HG03060 (cell line): Measurements from ENCODE around the gene CCBE1.
"Not testable (repeated sequence)": the region's sequence is repeated elsewhere in the genome, so short reads cannot be mapped to it uniquely, and the experiment has no call there.

Experiments used
- ATAC-seq: cut with Tn5 transposase; IDR thresholded peaks from one replicate; pipeline ENCODE4 v1.9.1; 2021; ENCODE audit warnings: low read depth, moderate number of reproducible peaks; ENCODE audit not compliant: unreplicated experiment

Gene CCBE1

DNA sequence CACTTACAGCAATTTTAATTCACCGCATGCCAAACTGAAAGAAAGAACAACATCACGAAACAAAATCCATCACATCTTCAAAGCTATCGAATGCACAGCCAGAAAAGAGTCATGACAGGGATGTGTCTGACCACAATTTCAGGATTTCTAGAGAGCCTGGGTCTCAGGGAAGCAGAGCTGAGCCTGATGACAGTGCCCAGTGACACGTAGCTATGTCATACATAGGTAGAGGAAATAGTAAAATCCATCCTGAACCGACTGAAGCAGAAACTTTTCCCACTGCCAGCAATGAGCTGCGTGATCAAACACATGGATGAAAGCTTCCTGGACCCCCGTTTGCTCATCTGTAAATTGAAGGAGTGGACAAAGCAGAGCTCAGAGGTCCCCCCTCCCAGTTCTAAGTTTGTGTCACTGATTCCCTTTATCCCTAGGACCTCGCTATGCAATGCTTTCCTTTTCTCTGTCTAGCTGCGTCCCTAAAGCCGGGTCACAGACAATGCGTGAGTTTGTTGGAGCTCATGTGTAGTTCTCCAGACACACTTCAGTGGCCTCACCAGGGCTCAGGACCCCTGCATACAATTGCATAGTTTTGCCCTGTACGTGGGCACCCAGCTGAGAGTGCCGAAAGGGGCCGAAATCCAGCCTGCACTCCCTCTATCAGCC is 37.6 kb downstream of the CCBE1 start:
- ATAC-seq, result no peak

DNA sequence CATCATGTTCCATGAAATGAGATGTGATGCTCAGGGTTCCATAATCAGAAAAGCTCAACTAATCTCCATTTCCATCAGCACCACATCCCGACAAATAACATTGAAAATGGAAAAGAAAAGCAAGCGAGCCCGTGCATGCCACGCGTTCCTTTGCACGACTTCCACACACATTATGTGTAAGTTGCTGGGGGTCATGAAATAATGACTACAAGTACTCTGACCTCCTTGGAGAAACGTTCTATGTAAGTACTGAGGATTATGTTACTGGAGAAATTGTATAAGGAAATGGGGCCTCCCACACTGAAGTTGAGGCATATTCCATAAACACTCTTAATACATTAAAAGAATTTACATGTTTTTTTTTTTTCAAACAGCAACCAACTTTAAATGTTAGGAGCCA is 38.3 kb downstream of the CCBE1 start:
- no peak for ATAC-seq

DNA sequence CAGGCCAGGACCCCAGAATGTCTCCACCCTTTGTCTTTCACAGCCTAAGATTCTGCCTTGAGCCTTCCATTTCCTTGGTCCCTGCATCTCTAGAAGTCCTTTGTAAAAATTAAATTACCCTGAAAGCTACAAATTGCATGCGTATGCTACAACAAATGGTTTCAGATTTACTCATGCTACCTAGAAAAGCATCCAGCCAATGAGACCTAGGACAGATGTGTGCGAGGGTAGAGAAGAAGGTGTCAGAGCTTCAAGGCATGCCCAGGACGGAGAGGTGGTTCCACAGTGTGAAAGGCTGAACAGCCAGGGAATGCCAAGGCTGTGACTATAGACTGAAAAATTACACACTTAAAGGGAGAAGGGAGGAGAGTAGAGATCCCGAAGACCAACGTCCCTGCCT is 40.2 kb downstream of the CCBE1 start:
- ATAC-seq, result peak; percentile 57

DNA sequence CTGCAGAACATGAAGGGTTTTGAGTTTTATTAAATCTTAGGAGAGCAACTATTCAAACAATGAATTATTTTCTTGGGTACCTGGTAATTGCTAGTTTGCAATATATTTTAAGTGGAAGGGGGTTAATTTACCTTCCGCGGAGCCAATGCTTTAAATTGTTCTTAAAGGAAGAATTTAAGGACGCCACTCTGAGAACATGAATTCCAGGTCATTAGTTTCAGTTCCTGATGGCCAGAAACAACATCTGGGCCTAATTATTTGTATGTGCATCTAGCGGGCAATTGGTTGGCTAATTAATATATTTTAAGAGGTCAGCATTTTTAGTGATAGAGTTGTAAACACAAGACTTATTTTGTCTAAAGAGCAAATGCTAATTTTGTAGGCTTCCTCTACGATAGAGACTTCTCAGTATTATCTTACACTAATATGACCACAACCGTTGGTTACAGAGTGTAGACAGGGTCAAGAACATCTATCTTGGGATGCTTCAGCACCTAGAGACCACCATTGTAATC is 40.8 kb downstream of the CCBE1 start:
- ATAC-seq, result no peak

DNA sequence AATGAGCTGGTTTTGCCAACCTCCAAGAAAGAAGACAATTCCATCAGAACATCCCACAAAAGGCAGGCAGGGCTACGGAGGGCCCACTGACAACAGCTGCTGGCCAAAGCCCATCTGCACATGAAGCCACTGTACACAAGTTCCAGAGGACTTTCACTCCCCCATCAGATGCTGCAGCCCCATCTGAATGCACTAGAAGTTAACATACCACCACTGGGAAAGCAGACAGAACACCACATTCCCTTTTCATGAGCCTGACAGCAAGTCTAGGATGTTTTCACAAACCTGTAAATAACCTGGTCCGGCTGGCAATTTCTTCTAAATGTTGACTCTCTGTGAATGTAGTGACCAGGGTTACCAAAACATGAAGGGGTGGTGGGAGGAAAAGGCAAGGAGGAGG is 41.5 kb downstream of the CCBE1 start:
- ATAC-seq, result no peak

DNA sequence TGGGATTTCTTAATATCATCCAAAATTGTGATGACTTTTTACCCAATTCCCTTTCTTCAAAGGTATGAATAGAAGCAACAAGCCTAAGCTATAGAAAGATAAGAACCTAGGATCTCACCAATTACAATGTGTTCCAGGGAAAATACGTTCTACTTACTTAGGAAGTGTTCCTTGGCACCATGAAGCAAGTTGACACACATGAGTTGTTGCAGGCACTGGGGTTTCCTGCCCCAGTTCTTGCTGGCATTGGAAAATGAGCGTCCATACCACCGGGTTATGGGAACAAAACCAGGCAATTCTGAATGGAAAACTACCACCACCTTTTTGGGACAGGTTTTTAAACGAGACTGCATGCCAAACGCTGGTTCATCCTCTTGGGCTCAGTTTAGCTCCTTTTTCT is 46.2 kb downstream of the CCBE1 start:
- ATAC-seq, result no peak

DNA sequence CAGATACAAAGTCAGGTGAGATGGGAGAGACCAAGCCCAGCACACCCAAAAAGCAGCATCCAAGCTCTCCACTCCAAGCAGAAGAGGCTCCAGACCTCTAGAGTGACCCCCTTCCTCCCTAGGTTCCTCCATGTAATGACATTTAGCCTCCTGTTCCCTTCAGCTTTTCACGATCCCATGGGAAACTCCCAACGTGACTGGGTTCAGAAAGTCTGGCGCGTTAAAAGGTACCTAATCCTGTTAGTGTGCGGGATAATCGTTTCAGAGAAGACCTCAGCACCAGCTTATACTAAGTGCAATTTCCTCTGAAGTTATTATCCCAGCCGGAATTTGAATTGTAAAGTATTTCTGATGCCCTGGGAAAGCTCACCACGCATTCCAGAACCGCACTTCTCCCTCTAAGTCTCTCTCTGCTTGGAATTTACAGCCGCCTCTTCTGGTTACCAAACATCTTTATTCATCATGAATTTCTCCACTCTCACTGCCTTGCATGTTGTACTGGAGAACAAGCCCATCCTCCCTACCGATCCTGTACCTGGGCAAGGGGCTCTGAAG is 46.9 kb downstream of the CCBE1 start:
- no peak for ATAC-seq

DNA sequence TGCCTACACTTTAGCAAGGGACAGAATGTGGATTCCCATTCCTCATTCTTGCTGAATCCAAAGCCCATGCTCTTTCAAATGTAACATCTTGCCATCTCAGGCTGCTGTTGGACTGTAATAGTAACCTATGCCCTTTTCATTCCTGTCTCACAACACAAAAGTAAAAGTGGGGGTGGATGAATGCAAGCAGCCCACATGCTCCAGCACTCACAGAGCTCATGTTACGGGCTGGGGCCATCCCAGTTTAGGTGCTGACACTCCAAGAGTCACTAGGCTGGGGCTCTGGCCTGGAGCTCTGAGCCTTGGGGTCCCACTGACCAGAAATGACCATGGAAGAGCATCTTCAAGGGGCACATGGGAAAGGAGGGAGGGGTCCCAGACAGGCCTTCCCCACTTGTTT is 47.6 kb downstream of the CCBE1 start:
- no peak for ATAC-seq

DNA sequence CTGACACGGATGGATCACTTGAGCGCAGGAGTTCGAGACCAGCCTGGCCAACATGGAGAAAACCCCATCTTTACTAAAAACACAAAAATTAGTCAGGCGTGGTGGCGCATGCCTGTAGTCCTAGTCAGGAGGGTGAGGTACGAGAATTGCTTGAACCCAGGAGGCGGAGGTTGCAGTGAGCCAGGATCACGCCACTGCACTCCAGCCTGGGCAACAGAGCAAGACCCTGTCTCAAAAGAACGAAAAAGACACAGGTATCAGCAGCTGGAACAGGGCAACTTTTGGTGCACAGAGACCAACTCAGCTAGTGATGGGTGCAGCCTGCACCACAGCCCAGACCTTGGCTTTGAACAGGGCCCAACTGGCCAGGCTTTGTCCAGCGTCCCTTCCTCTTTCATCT is 48.8 kb downstream of the CCBE1 start:
- ATAC-seq, result not testable (repeated sequence)

DNA sequence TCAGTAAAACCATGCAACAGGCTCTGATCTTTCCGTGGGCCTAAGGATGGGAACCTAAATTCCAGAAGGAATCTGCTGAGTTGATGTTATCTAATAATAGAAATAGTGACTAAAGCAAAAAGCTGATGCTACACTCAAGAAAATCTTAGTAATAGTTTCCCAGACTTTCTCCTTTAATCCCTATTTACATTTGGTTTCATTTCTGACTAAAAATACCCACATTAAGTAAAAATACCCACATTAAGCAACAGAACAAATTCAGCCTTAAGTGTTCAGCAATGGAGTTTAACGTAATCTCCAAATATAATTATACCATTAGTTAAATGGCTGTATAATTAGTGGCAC is 50.3 kb downstream of the CCBE1 start:
- no peak for ATAC-seq

DNA sequence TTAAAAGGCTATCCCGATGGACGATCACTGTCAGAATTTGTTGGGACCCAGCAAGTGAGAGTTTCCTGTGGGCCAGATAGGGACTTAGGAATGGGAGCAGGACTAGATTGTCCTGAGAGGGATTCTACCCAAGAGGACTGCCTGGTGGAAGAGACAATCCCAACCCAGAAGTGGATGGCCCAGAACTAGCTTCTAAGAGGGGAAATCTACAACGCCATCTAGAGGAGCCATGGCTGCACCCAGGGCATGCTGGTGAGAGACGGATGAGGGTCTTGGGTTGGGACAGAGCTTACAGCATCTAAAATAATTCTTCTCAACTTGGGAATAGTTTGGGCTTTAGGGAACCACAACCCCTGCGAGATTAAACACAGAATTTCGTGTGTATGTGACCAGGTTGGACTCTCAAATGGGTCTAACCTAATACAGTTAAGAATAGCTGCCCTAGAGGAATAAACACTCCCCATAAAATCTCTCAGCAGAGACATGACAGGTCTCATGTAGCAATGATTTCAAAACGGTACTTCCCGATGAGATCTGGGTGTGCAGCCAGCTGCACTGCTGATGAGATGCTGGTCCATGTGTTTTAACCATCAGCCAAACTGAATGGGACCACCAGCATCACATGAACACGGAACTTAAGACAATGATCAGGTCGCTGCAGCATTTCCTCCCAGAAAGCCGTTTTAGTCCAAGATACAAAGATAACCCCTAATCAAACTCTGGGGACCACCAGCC is 50.8 kb downstream of the CCBE1 start:
- no peak for ATAC-seq

DNA sequence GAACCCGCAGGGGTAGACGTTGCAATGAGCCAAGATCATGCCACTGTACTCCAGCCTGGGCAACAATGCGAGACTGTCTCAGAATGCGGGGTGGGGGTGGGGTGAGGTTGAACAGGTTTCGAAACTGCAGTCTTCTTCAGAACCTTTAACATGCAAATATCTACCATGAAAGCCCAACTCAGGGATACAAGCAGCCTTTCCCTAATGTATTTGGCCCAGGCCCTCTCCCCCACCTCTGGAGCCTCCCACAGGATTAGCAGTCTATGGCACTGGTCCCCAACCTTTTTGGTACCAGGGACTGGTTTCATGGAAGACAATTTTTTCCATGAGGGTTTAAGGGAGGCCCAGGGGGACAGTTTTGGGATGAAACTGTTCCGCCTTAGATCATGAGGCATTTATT is 53.5 kb downstream of the CCBE1 start:
- no peak for ATAC-seq

DNA sequence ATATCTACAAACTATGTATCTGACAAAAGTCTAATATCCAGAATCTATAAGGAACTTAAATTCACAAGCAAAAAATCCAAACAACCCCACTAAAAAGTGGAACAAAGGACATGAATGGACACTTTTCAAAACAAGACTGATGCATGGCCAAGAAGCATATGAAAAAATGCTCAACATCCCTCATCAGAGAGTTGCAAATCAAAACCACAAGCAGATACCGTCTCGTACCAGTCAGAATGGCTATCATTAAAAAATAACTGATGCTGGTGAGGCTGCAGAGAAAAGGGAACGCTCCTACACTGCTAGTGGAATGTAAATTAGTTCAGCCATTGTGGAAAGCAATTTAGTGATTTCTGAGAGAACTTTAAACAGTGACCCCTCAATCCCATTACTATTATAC is 56.5 kb downstream of the CCBE1 start:
- no peak for ATAC-seq

DNA sequence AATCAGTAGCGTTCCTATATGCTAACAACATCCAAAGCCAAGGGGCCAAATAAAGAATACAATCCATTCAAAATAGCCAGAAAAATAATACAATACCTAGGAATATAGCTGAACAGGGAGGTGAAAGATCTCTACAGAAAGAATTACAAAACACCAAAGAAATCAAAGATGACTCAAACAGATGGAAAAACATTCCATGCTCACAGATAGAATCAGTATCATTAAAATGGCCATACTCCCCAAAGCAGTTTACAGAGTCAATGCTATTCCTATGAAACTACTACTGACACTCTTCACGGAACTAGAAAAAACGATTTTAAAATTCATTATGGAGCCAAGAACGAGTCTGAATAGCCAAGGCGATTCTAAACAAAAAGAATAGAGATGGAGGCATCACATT is 57.4 kb downstream of the CCBE1 start:
- ATAC-seq, result no peak

DNA sequence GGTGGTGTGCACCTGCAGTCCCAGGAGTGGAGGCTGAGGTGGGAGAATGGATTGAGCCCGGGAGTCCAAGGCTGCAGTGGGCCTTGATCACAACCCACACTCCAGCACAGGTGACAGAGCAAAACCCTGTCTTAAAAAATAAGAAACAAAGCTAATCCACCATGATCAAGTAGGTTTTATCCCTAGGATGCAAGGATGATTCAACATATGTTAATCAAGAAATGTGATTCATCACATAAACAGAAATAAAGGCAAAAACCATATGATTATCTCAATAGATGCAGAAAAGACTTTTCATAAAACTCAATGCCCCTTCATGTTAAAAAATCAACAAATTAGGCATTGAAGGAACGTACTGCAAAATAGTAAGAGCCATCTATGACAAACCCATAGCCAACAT is 58.1 kb downstream of the CCBE1 start:
- no peak for ATAC-seq

DNA sequence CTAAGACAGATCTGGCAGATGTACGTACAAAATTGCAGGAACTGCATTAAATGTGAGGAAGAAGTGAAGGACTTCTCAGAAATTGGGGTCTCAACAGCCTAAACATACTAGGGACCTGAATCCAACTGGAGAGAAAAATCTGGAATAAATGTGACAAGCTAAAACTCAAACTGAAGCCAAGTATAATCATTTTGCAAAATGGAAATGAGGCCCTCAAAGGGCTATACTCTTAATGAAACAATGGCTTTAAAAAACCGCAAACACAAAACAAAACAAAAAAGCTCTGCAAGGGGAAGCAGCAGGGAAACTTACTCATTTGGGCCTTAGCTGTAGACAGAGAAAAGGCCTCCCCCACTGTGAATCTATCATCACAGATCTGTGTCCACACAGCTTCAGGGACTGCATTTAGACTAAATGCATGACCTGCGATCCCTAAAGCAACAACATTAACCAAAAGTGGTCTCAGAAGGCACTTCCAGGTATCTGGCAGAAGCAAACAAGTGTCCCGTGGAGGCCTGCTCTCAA is 63.2 kb downstream of the CCBE1 start:
- no peak for ATAC-seq

DNA sequence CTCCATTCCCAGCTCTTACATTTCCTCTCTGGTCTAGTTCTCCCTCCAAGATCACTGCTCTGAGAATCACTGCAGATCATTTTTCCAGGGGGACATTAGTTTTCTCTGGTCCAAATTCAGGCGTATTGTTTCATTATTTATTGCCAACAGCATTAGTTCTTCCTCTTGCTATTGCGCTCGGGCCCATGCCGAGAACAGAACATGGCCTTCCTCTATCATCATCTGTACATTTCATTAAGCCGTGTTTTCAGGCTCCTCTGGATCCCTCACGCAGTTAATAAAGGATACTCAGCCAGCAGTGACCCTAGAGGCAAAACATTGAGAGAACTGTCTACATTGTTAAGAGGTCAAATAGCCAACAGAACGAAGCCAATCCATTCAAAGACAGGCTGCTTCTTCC is 63.9 kb downstream of the CCBE1 start:
- ATAC-seq, result no peak

DNA sequence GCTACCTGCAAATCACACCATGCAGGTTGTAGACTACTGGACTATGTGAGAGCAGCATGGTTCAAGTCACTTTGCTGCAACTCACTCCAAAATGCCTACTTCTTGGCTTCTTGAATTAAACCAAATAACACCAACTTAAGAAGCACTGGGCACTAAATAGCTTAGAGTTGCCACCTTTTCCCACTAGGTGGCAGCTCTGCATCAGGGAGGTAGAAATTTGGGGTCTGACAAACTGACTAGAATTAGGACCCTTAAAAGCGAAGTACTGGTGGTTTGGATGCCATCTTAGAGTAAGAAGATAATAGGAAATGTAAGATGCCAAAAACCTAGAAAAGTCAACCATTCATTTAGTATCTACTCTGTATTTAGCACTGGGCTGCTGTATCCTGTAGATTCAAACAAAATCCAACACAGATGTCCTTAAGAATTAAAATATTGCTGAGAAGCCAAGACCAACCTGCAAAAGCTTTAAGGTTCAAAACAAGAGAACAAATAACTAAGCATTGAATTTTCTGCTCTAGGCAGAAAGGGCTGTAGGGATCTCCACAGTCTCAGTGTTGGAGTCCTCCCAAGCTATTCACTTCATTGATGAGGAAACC is 65.5 kb downstream of the CCBE1 start:
- no peak for ATAC-seq

DNA sequence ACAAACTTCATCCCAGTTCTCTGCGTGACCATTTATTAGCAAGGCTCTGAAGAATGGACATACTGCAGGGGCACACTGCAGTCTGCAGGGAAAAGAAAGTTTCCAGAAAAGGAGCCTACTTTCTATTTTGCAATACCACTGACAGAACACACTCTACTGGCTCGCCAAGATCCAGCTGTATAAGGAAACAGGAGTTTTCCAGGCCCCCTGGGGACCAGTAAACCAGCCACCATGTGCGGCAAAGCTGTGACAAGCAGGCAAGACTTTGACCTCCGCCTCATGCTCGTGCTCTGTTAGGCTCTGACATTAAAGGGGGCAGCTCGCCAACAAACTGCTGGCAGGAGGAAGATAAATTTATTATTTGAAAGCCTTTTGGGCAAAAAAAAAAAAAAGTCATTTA is 67.3 kb downstream of the CCBE1 start:
- no peak for ATAC-seq

DNA sequence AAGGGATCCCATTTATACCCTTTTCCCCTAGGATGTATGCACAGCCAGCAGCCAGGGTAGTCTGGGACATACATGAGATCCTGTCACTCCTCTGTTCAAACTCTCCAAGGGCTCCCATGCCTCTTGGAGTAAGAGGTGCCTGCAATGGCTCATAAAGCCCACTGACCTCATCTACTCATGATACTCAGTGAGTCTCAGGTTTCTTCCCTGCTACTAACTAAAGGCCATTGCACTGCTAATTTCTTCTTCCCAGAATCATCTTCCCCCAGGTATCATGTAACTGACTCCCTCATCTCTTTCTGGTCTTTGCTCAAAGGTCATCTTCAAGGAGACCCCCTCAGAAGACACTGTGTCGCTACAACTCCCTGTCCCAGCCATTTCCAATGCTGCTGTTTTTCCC is 68.2 kb downstream of the CCBE1 start:
- no peak for ATAC-seq

DNA sequence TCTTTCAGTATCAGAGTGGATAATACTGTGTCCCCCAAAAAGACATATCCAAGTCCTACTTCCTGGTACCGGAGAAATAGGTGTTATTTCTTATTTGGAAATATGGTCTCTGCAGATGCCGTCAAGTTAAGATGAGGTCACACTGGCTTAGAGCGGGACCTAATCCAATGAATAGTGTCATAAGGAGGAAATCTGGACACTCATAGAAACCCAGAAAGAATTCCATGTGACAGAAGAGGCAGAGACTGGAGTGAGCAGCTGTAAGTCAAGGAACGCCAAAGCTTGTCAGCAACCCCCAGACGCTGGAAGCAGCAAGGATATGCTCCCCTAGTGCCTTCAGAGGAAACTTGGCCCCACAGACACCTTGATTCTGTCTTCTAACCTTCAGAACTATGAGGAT is 69.8 kb downstream of the CCBE1 start:
- no peak for ATAC-seq
